Renal cortical epithelial cell (primary cell): Measurements from ENCODE around the gene MBP. TPM values are rescaled to one million over a fixed set of nuclear protein-coding genes. Genes with fewer than 3 reads are reported as not detected.

Experiments
- DNase-seq: peaks from one replicate; pipeline ENCODE4 v3.0.0-alpha.2; 2011; ENCODE audit warnings: low read depth
- total RNA-seq: library from RNA; depleted of rRNA; stranded (reverse); fragments of >200 nt; gene quantifications from 2 replicates; pipeline ENCODE4 v1.2.3, GENCODE V29; 2014

MBP gene
- total RNA-seq, 1 donor from 2014 or later = 28.8 TPM

DNA sequence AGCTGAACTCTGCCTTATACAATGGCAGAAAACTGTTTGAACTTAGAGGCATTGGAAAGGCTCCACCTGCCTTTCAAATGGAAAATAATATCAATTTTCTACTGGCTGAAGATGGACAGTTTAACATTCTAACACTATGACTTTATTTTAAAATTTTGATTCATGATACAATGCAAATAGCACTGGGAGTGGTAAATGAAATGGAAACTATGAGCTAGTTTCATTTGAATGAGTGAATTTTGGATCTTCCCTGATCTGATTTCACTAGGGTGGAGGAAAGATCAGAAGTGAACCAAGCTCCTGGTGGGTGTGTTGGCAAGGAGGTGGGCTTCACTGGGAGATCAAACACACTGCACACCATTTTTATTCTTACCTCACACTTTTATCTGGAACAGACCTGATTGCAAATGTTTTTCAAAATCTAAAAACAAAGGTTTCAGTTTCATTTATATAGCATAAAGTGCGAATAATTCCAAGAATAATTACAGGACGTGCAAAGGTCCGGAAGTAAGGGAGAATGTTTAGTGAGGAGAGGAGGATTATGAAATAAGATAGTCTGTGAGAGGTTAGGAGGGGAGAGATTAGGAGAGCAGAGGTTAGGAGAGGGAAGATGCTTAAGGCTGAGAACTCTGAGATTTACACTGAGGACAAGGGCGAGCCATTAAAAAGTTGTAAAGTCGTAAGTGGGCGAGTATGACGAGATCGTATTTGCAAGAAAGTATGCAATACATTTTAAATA, 18.6 kb upstream of the MBP start:
- no peak for DNase-seq

DNA sequence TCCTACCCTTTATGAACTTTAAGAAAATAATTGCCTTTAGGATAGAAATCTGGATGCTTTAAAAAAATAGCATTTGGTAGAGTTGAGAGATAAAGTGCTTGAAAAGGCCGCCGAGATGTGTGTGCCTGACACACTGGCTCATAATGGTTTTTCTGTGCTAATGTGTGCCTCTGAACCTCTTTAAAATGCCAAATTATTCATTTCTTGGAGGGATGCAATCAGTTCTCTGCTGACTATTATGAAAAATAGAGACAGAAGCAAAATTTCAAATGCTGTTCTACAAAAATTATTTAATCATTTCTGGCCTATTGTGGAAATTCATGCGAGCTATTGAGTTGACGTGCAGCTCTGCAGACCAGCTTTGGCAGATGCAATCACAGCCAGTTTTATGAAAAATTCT, 18.0 kb upstream of the MBP start:
- DNase-seq = no peak

DNA sequence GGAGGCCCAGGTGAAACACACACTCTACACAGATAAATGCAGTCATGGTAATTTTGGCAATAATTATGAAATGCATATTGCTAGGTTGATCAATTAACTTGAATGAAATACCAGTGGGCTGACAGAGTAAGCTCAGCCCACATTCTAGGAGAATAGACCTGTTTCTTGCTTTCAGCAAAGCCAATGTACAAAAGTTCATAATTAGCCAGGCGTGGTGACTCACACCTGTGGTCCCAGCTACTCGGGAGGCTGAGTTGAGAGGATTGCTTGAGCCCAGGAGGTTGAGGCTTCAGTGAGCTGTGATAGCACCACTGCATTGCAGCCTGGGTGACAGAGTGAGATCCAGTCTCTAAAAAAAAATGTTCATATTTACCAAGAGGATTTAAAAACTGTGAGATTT, 15.7 kb upstream of the MBP start:
- DNase-seq = peak; percentile 13

DNA sequence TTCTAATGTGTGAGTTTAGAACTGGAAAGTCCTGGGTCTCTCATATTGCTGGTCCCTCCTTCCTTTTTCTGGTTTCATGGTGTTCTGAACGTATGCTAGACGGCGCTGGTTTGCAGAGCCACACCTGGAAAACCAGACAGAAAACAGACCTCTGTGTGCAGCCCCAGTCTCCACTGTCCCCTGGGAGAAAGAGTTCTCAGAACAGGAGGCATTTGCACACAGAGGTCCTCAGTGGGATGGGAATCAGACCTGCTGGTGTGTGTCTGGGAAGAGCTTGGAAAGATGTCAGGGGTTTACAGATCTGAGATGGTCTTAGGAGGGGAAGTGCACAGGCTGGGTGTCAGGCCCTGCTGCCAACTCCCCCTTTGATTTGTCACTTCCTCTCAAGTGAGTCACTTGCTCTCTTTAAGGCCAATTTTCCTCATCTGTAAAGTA, 14.9 kb upstream of the MBP start:
- no peak for DNase-seq

DNA sequence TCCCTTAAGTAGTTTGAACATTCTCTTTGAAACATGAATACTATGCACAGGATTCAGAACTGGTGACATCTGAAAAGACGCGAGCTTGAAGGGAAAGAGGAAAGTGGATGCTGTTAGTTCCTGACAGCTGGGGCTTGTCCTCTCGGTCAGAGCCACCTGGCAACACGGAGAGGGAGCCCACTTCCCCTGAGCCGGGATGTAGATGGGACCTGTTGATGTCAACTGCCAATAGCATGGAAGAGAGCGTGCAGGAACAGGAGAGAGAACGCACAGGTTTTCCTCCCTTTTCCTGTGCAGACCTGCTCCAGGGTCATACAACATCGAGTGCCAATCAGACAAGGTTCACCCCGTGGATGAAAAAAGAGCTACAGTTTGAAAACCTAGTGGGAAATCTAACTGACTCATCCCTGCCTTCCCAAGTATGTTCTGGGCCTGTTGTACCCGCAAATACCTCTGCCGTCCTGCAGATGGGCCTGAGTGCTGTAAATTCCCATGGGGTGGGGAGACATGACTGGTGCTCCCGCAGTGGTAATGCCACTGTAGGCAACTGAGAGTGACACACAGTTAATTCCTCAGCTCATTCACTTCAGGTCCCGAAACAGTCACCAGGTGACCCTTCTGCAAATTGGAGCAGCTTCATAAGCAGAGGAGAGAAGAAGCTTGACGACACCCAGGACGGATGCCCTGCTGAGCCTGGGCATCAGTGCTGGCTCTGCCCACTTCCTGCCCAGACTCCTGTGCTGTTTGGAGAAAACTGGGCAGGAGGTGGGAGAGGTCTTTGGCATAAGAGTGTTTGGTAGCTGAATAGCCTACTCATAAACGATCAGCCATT, 13.9 kb upstream of the MBP start:
- DNase-seq = no peak

DNA sequence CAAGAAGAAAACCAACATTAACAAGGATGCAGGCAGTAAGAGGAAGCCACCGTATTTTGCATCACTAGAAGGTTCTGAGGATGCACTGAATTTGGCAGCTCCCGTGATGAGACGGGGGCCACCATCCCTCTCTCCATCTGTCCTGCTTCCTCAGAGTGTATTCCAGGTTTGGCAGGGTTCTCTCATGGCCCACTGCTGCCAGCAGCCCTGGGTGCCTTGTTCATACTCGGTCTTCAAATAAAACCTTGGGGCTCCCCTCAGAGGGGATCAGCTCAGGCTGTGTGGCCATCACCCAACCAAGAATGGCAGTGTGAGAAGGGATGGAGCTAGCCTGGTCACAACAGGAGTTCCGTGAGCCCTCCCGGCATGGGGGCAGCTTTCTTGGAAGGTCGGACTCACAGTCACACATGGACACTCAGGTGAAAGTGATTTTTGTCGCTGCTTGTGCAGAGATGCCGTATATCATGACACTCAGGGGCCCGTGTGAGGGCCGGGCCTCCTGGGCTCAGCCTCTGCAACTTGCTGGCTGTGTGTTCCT, 12.8 kb upstream of the MBP start:
- no peak for DNase-seq

DNA sequence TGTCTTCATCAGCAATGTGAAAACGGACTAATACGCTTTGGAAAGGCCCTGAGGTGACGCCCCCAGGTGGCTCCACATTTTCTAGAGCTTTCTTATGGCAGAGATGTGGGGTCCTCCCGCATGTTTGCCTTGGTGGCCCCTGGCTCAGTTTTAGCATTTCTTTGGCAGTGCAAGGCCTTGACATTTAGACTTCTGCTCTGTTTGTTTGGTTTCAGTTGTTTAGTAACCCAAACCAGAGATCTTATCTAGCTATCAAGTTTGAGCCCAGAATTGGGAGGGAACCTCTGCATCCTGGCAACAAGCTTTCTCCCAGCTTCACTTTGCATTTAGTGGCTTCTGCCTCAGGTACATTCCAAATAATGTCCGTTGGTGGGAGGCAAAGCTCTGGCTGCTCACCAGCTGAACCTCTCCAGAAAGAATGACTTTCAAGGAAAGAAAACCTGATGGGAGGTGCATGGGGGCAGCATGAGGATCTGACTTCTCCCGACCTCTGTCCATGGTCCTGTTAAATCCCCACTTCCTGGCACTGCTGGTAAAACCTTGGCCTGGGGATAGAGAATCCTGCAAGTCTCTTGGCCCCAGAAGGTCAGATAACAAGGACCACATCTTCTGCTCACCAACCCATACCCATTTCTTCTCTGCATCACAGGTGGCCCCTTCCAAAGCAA, 12.0 kb upstream of the MBP start:
- DNase-seq = no peak

DNA sequence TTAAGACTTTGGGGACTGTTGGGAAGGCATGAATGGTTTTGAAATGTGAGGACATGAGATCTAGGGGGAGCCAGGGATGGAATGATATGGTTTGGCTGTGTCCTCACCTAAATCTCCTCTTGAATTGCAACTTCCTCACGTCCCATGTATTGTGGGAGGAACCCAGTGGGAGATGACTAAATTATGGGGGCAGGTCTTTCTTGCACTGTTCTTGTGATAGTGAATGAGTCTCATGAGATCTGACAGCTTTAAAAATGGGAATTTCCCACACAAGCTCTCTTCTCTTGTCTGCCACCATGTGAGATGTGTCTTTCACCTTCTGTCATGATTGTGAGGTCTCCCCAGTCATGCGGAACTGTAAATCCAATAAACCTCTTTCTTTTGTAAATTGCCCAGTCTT, 11.5 kb upstream of the MBP start:
- DNase-seq = no peak

DNA sequence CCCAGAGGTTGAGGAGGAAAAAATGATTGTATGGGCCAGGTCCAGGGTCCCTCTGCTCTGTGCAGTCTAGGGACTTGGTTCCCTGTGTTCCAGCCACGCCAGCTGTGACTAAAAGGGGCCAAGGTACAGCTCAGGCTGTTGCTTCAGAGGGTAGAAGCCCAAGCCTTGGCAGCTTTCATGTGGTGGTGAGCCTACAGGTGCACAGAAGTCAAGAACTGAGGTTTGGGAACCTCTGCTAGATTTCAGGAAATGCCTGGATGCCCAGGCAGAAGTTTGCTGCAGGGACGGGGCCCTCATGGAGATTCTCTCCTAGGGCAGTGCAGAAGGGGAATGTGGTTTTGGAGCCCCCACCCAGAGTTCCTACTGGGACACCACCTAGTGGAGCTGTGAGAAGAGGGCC, 10.6 kb upstream of the MBP start:
- DNase-seq = no peak

DNA sequence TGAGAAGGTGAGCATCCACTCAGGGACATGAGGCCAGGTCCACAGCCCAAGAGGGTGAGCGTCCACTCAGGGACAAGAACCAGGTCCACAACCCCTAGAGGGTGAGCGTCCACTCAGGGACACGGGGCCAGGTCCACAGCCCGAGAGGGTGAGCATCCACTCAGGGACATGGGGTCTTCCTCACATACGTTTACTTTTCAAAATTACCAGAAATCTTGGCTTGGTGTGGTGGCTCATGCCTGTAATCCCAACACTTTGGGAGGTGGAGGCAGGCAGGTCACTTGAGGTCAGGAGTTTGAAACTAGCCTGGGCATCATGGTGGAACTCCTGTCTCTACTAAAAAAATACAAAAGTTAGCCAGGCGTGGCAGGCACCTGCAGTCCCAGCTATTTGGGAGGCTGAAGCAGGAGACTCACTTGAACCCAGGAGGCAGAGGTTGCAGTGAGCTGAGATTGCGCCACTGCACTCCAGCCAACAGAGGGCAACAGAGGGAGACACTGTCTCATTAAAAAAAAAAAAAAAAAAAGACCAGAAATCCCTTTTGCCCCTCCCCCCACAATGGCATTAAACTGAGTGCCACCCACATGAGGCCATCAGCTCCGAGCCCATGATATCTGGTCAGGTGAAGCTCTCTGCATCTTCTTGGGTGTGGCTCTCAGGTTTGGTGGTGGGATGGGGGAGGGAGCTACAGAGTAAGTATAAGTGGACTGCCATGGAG, 9.0 kb upstream of the MBP start:
- DNase-seq = no peak

DNA sequence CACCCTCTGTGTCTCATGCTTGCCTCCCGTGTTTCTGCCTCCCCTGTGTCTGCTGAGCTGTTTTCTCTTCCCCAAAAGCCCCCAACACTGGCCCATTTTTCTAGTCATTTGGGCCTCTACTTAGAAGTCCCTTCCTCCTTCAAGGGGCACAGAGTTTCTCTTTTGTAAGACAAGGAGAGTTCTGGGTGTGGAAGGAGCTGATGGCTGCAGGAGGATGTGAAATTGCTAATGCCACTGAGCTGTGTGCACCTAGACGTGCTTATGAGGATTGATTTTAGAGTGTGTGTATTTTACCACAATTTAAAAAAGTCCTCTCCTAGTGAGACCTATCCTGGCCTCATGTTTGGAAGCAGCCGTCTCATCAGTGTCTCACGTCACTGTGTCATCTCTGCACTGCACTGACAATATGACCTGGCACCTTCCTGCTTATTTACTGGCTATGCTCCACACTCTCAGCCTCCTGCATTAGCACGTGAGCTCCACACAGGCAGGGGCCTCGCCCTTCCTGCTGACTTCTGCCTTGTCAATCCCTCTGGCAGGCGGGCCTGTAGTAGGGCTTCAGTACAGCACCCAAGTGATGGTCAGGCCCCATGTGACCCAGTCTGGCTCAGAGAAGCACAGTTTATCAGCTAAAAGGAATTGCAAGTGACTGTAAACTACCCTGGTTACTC, 8.0 kb upstream of the MBP start:
- DNase-seq = no peak

DNA sequence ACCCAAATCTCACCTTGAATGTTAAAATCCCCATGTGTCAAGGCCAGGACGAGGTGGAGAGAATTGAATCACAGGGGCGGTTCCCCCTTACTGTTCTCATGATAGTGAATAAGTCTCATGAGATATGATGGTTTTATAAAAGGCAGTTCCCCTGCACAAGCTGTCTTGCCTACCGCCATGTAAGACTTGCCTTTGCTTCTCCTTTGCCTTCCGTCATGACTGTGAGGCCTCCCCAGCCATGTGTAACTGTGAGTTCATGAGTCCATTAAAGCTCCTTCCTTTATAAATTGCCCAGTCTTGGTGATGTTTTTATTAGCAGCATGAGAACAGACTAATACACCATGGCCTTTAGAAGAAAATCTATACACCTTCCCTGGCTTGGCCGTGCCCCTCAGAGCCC, 7.4 kb upstream of the MBP start:
- DNase-seq = no peak

DNA sequence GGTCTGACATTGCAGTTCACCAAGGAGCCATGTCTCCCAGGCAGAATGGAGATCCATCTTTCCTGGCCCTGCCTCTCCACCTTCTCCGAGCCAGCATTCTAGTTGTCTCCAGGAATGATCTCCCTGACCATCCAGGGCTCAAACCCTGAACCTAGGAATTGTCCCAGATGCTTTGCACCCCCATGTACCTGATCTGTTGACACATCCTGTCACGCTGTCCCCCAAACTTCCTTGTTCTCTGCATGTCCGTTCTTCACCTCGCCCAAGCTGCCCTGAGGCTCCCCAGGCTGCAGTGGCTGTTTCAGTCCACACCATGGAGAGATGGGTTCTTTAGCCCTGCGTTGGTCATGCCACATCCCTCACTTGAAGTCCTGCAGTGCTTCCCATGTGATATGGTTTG, 7.0 kb upstream of the MBP start:
- DNase-seq = no peak

DNA sequence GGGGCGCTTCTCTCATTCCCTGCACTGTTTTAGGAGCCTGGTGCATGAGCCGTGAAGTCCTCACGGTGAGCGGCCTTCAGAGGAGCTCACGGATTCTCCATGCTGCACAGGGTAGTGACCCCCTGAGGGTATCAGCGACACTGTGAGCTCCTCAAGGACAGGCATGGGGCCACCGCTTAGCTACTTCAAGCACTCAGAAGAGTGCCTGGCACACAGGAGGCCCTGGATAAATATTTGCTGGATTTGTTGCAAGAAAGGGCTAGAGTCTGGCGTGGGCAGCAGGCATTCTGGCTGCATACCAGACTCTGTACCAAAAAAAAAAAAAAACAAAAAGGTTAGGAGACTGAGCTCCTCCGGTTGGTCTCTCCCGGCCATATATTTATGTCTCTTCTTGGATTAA, 5.7 kb upstream of the MBP start:
- DNase-seq = peak; percentile 21

DNA sequence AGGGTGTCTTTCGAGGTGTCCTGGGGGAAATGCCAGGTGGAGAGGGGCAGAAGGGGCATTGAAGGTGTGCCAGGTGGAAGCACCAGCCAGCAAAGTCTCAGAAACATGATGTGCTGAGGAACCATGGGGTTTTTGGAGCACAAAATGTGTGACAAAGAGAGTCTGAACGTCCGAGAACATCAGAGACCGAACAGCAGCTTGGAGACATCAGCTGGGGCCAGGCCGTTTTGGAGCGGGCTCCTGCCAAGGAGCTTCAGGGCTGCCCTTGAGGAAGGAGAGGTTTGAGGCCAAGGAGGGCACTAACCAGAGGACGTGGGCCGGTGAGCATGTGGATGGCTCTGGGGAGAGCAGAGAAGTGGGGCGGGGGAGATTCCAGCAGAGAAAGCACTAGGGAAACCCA, 5.3 kb upstream of the MBP start:
- DNase-seq = no peak

DNA sequence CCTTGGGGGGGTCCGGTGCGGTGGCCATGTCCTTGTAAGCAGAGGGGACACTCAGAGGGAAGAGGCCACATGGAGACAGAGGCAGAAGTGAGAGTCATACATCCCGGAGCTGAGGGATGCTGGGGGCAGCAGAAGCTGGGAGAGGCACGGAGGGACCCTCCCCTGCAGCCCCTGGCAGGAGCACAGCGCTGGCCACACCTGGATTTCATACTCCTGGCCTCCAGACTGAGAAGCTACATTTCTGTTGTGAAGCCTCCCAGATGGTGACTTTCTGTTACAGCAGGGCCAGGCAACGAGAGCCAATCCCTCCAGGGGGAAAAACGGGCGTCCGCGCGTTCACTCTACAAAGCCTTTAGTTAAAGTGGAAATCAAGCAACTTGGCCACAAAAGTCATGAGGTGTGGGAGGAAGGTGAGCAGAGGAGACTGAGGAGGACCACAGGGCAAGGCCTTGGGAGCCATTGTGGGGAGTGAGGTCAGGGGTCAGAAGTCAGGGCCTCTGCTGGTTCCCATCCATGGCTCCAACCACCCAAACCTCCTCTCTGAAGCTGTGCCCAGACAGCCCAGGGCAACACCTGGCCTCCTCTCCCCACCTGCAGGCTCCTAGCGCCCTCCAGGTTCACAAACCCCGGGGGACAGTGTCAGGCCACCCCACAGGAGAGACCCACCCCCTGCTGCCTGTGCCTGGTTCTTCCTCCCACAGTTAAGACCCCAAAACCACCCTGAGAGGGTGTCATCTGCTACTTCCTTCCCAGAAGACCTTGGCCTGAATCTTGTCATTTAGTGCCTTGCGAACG, 4.5 kb upstream of the MBP start:
- DNase-seq = no peak

DNA sequence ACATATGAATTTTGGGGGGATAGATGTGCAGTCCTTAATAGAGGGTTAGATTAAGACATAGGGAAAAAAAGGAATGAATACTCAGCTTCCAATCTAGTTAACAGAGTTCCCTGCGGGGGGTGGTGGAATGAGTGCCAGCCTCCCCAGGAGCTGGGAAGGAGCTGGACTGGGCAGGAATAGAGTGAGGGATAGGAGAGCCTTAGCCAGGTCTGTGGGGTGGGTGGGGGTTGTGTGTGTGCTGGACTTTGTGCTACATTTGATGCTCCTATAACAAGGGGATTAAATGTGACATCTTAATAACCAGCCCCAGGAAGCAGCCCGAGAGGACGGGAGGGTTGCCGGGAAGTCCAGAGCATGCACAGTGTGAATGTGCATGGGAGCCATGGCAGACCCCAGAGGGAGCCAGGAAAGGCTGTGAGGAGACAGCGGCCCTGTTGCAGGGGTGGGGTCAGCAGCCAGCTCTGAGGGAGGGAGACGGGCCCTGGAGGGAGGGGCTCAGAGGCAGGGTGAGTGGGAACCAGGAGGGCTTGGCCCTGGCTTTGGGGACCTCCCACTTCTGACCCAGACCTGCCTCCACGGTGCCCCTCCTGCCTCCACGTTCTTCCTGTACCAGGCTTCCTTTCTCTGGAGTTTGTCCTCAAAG, 3.6 kb upstream of the MBP start:
- DNase-seq = no peak

DNA sequence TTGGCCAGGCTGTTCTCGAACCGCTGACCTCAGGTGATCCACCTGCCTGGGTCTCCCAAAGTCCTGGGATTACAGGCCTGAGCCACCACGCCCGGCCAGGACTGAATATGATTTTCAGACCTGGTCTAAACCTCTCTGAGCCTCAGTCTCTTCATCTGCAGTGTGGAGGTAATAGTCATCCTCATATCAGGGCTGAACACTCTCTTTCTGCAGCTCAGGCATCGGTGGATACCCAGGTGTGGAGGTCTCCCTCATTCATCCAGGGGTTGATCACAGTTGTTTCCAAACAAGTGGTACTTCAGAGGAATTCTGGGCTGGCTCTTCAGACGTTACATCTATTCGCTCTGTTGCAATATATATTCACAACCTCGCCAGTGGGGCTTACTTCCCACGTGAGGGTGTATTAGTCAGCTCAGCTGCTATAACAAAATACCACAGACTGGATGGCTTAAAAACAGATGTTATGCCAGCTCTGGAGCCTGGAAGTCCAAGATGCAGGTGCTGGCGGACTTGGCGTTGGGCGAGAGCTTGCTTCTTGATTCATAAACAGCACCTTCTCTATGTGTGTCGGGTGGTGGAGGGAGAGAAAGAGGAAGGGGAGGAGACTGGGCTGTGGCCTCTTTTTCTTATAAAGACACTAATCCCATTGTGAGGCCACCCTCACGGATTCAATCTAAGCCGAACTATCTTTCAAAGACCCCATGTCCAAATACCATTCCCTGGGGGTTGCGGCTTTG, 2.9 kb upstream of the MBP start:
- DNase-seq = no peak

DNA sequence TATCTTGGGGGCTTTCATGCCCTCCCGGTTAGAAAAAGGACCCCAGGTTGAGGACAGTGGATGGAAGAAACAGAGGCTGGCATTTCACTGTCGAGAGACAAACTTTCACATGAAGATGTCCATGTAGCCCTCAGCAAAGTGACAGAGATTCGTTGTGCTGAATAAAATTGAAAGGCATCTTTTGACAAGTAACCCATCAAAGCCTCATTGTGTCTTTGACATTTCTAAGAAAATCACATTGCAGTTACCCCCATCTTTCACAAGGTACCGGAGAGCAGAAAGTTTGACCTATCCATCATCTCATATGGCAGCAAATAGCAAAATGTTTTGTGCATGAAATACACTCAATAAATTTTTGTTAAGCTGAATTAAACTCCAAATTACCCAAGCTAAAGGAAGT, 2.0 kb upstream of the MBP start:
- no peak for DNase-seq
